ENCODE results near the gene PRKAG2. TPM values are rescaled to one million over a fixed set of nuclear protein-coding genes. Genes with fewer than 3 reads are reported as not detected.
A peak's percentile ranks its signal among the peaks of the same experiment; 100 is the strongest.

Gene PRKAG2
- total RNA-seq, 1 experiment from 2014 or later = 73.9 TPM

DNA sequence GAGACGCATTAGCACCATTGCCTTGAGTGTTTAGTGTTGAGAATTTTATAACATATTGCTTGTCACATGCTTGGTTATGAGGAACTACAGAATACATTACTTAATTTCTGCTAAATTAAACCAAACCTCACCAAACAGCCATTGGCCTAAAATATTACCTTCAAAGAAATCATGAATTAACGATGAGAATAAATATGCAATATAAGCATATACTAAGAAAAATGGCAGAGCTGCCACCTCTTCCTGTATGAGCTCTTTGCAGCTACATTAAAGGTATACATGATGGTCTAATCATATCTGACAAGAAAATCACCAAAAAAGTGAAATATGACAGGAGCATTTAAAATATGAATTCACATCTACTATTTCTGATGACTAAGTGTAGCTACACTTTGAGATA is 352.1 kb downstream of the PRKAG2 start:
- H3K4me3 Mint-ChIP-seq (ENCODE audit: unreplicated experiment) = no peak overlapping the region
- no peak for TF ChIP-seq CTCF (IDR thresholded peaks at IDR 0.05; ENCODE audit: unreplicated experiment)

GRCh38 chr7:151524331-151524730 is 352.6 kb downstream of the PRKAG2 start:
- no peak for TF ChIP-seq CTCF (IDR thresholded peaks at IDR 0.05; ENCODE audit: unreplicated experiment)
- DNase-seq (ENCODE audit: unreplicated experiment) = no peak
- Mint-ChIP-seq H3K4me3 (ENCODE audit: unreplicated experiment) (no peak overlapping the region), H3K4me1 (ENCODE audit: insufficient read depth, unreplicated experiment) (no peaks in the 10 kb centered on the region), H3K27me3 (ENCODE audit: insufficient read depth, unreplicated experiment) (no peaks in the 10 kb centered on the region), H3K9me3 (ENCODE audit: unreplicated experiment) (no peaks in the 10 kb centered on the region), H3K27ac (ENCODE audit: low read depth, unreplicated experiment) (no peak overlapping the region), H3K36me3 (ENCODE audit: insufficient read depth, unreplicated experiment) (no peaks in the 10 kb centered on the region)
- no TSS peak for BruUV-seq (replicated peaks)
- ChIA-PET CTCF (interaction anchor here (1.0 kb wide), 1 partner anchor 236 kb away, joined by 3 read pairs; no protein-coding TSS in a partner anchor), POLR2A (interaction anchor here (0.6 kb wide), 1 partner anchor 21 kb away, joined by 3 read pairs; no protein-coding TSS in a partner anchor)
- intact Hi-C loops (cut with micrococcal nuclease) = no loop called here

More for the DNA sequence above, 352.1 kb downstream of the PRKAG2 start:
- Mint-ChIP-seq H3K9me3 (ENCODE audit: unreplicated experiment) (no peaks in the 10 kb centered on the region), H3K27ac (ENCODE audit: low read depth, unreplicated experiment) (no peak overlapping the region), H3K27me3 (ENCODE audit: insufficient read depth, unreplicated experiment) (no peaks in the 10 kb centered on the region), H3K36me3 (ENCODE audit: insufficient read depth, unreplicated experiment) (no peaks in the 10 kb centered on the region), H3K4me1 (ENCODE audit: insufficient read depth, unreplicated experiment) (no peaks in the 10 kb centered on the region)
- ChIA-PET POLR2A (no interaction called here), CTCF (interaction anchor here (1.0 kb wide), 1 partner anchor 235 kb away, joined by 3 read pairs; no protein-coding TSS in a partner anchor)
- intact Hi-C loops (cut with micrococcal nuclease) = no loop called here
- no TSS peak for BruUV-seq (replicated peaks)
- no peak for DNase-seq (ENCODE audit: unreplicated experiment)

DNA sequence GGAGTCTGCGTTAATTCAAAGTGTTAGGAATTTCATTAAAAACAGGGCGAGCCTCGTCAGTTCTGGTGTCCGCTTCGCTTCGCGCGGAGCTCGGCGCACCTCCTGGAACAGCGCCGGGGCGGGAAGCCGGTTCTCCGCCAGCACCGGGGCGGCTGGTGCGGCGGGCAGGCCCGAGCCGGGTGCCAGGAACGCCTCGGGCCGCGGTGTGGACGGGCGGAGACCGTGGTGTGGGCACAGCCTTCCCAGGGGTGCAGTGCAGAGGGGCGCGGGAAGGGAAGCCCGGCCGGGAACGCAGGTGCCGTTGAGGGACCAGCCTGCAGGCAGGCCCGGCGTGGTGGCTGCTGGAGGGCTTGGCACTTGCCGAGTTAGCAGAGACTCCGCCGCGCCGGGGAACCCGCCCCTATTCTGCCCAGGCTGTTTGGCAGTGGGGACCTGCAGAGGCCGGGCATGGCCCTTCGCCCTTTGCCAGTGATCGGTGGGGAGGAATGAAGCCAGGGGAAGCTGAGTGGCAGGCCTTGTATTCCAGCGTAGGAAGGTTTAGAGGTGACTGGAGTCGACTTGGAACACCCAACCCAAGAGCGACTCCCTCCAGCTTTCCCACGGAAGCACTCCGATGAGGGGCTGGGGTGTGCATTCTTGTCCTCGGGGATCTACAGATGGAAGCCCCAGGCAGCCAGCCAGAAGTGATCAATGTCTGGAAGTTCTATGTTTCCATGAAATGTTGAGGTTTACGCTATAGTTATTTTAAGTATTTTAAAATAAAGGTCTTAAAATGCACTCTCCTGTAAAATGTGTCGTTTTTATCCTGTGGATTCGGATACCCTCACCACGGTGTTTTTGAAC is 356.3 kb downstream of the PRKAG2 start:
- H3K27me3 Mint-ChIP-seq (ENCODE audit: insufficient read depth, unreplicated experiment) = no peaks in the 10 kb centered on the region
- no peak for DNase-seq (ENCODE audit: unreplicated experiment)
- POLR2A ChIA-PET = interaction anchor here (0.5 to 7.9 kb wide), 16 partner anchors 16 to 238 kb away, joined by 3 to 141 read pairs (median 4); no protein-coding TSS in a partner anchor

More for the DNA sequence above, 356.3 kb downstream of the PRKAG2 start:
- Mint-ChIP-seq H3K4me3 (ENCODE audit: unreplicated experiment) (peak overlapping the region; percentile 89), H3K27ac (ENCODE audit: low read depth, unreplicated experiment) (peak overlapping the region; percentile 96), H3K4me1 (ENCODE audit: insufficient read depth, unreplicated experiment) (peaks cover 20% of the 10 kb centered on the region), H3K36me3 (ENCODE audit: insufficient read depth, unreplicated experiment) (no peaks in the 10 kb centered on the region), H3K9me3 (ENCODE audit: unreplicated experiment) (no peaks in the 10 kb centered on the region)
- TF ChIP-seq CTCF (IDR thresholded peaks at IDR 0.05; ENCODE audit: unreplicated experiment) = no peak
- intact Hi-C loops (cut with micrococcal nuclease) = no loop called here
- TSS peak; percentile 59 for BruUV-seq (replicated peaks)
- CTCF ChIA-PET = interaction anchor here (0.6 to 1.2 kb wide), 5 partner anchors 15 to 1919 kb away, joined by 3 to 4 read pairs (median 3); no protein-coding TSS in a partner anchor
